Fibroblast of lung (primary cell): ENCODE measurements around the gene BEX5. TPM values are rescaled to one million over a fixed set of nuclear protein-coding genes. Genes with fewer than 3 reads are reported as not detected.
"Not testable (repeated sequence)": the region's sequence is repeated elsewhere in the genome, so short reads cannot be mapped to it uniquely, and the experiment has no call there.

Experiments
- DNase-seq, 2 donors: peaks; one replicate each; pipeline versions ENCODE4 v3.0.0 to v3.0.0-alpha.2; 2010; ENCODE audit warnings: low read depth in 2 of 2
- H2AFZ ChIP-seq: 2 replicates; pipeline ENCODE4 v1.5.1; 2012; ENCODE audit warnings: low read length, control low read depth, inconsistent platforms
- H3K27ac ChIP-seq: 2 replicates; pipeline ENCODE4 v1.5.1; 2011; ENCODE audit warnings: low read length, control low read depth; ENCODE audit not compliant: insufficient read depth
- H3K27me3 ChIP-seq: 2 replicates; pipeline ENCODE4 v1.5.1; 2011; ENCODE audit warnings: mild to moderate bottlenecking, low read length; ENCODE audit not compliant: control insufficient read depth, insufficient read depth
- H3K36me3 ChIP-seq: 2 replicates; pipeline ENCODE4 v1.5.1; 2011; ENCODE audit warnings: low read length; ENCODE audit not compliant: control insufficient read depth, insufficient read depth
- H3K4me1 ChIP-seq: 2 replicates; pipeline ENCODE4 v1.5.1; 2011; ENCODE audit warnings: low read length; ENCODE audit not compliant: control insufficient read depth, insufficient read depth; ENCODE audit errors: extremely low read depth
- H3K4me2 ChIP-seq: 2 replicates; pipeline ENCODE4 v1.5.1; 2011; ENCODE audit warnings: low read length, control low read depth; ENCODE audit not compliant: insufficient read depth; ENCODE audit errors: extremely low read depth
- H3K4me3 ChIP-seq, 4 experiments: fragments of 200-600 bp in 1 of 4; sonication (generic) in 1 of 4; replicated peaks in 1 of 4; 2 replicates each; pipeline ENCODE4 v1.5.1; 2011 to 2016; ENCODE audit warnings: low read length in 4 of 4, low read depth in 3 of 4, mild to moderate bottlenecking in 3 of 4, control low read depth in 2 of 4, inconsistent platforms in 1 of 4, mixed read lengths in 1 of 4; ENCODE audit not compliant: insufficient read depth in 1 of 4; ENCODE audit errors: control extremely low read depth in 1 of 4
- H3K79me2 ChIP-seq: 2 replicates; pipeline ENCODE4 v1.5.1; 2012; ENCODE audit warnings: mild to moderate bottlenecking, low read length, inconsistent platforms; ENCODE audit not compliant: control insufficient read depth, insufficient read depth
- H3K9ac ChIP-seq: 2 replicates; pipeline ENCODE4 v1.5.1; 2011; ENCODE audit warnings: mild to moderate bottlenecking, low read length, control low read depth; ENCODE audit not compliant: insufficient read depth
- H3K9me3 ChIP-seq: 2 replicates; pipeline ENCODE4 v1.5.1; 2012; ENCODE audit warnings: low read depth, low read length; ENCODE audit not compliant: control insufficient read depth, insufficient read depth
- H4K20me1 ChIP-seq: 2 replicates; pipeline ENCODE4 v1.5.1; 2011; ENCODE audit warnings: low read length; ENCODE audit not compliant: control insufficient read depth, insufficient read depth; ENCODE audit errors: extremely low read depth
- EZH2 ChIP-seq: IDR thresholded peaks from 2 replicates; pipeline ENCODE4 v1.5.1; 2012; ENCODE audit warnings: low read length, control low read depth, mild to moderate bottlenecking; ENCODE audit errors: missing control alignments
- polyA plus RNA-seq, 2 donors: library from polyadenylated mRNA; depleted of rRNA in 1 of 2; stranded (reverse) in 1 of 2; unstranded in 1 of 2; fragments of >200 nt; gene quantifications; 2 replicates each; pipeline ENCODE4 v1.2.1, GENCODE V29; 2011 to 2012; ENCODE audit warnings: missing spikeins in 1 of 2
- total RNA-seq: library from RNA; depleted of rRNA; stranded (reverse); fragments of >200 nt; gene quantifications from 2 replicates; pipeline ENCODE4 v1.2.1, GENCODE V29; 2014
- TF ChIP-seq, protein P1 (sequence below), 2 donors: IDR thresholded peaks in 1 of 2; conservative IDR thresholded peaks in 1 of 2; 1 replicate in 1 of 2; 2 replicates in 1 of 2; pipeline ENCODE4 v1.5.1; 2011 to 2012; ENCODE audit warnings: low read length in 2 of 2, control low read depth in 1 of 2, inconsistent platforms in 1 of 2, low read depth in 1 of 2, mild to moderate bottlenecking in 1 of 2

The BEX5 gene
- total and polyA plus RNA-seq, 2 donors (not counting 1 experiment from before 2014, with no cell fraction given): 0.14 TPM; not detected in 1

DNA sequence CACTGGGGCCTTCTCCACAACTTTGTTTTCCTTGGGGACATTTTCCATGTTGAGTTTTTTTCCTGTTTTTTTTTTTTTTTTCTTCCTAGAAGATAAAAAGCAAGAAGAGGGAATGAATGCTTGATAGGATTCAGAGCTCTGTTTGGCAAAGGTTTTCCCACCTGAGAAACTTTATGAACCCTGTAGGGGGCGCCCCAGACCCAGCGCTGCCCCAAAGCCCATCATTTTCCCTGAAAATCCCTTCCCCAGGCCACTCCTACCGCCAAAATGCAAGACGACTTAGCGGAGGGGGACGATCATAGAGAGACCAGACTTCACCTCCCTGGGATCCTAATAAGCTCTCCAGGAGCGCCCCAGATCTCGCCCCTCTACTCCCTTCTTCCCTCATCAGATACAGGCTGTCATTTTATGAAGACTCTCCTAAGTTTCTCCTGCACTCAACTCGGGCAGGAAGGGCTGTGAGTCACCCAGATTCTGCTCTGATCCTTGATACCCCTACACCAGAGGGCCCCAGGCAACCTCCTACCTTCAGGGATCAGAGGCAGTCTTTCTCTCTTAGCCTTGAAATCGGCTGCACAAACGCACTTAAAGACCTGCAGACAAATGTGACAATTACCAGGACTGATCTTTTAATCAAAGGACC, 1.4 kb downstream of the BEX5 start:
- no peaks in the 10 kb centered on the region for H3K9me3 ChIP-seq

DNA sequence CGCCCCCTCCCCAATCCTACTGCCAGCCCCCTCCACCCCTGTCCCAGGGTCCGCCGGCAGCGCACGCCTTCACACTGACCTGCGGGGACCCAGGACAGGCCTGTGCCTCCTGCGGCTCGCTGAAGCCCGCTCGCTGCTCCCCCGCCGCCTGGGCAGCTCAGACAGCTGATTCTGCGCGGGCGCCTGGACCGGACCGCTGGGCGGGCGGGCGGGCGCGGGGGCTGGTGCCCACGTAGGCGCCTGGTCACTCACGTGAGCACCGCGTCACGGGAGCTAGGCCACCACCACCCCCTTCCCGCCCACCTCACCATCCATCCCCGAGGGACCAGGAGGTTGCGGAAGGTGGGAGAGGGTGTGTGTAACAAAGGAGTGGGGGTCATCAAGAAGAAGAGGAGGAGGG, 13.5 kb downstream of the BEX5 start, which contains the start of gene TCEAL6:
Gene TCEAL6, minus strand, starts transcription at position 208 of the 400 bp plus-strand sequence.
- not testable (repeated sequence) for H3K79me2 ChIP-seq, H3K4me2 ChIP-seq, H3K4me1 ChIP-seq, H2AFZ ChIP-seq, H3K27me3 ChIP-seq, H3K36me3 ChIP-seq, H3K4me3 ChIP-seq, DNase-seq, H3K9me3 ChIP-seq, H3K9ac ChIP-seq, H3K27ac ChIP-seq, H4K20me1 ChIP-seq

More for the DNA sequence above, 1.4 kb downstream of the BEX5 start:
- H3K4me3 ChIP-seq: no peak overlapping the region
- H3K9ac ChIP-seq: no peak overlapping the region
- H3K79me2 ChIP-seq: no peaks in the 10 kb centered on the region
- no peak overlapping the region for H2AFZ ChIP-seq
- H3K36me3 ChIP-seq: no peaks in the 10 kb centered on the region
- H3K4me1 ChIP-seq: no peaks in the 10 kb centered on the region
- no peaks in the 10 kb centered on the region for H4K20me1 ChIP-seq
- H3K4me2 ChIP-seq: no peak overlapping the region
- no peak for TF ChIP-seq EZH2
- TF ChIP-seq, protein P1, sequence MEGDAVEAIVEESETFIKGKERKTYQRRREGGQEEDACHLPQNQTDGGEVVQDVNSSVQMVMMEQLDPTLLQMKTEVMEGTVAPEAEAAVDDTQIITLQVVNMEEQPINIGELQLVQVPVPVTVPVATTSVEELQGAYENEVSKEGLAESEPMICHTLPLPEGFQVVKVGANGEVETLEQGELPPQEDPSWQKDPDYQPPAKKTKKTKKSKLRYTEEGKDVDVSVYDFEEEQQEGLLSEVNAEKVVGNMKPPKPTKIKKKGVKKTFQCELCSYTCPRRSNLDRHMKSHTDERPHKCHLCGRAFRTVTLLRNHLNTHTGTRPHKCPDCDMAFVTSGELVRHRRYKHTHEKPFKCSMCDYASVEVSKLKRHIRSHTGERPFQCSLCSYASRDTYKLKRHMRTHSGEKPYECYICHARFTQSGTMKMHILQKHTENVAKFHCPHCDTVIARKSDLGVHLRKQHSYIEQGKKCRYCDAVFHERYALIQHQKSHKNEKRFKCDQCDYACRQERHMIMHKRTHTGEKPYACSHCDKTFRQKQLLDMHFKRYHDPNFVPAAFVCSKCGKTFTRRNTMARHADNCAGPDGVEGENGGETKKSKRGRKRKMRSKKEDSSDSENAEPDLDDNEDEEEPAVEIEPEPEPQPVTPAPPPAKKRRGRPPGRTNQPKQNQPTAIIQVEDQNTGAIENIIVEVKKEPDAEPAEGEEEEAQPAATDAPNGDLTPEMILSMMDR (conservative IDR thresholded peaks at IDR 0.05 in 1 of 2, IDR thresholded peaks at IDR 0.05 in 1 of 2; ENCODE audit: low read depth in 1 of 2, low read length in 2 of 2): no peak
- H3K27me3 ChIP-seq: no peaks in the 10 kb centered on the region
- H3K27ac ChIP-seq: no peak overlapping the region
- no peak for DNase-seq

DNA sequence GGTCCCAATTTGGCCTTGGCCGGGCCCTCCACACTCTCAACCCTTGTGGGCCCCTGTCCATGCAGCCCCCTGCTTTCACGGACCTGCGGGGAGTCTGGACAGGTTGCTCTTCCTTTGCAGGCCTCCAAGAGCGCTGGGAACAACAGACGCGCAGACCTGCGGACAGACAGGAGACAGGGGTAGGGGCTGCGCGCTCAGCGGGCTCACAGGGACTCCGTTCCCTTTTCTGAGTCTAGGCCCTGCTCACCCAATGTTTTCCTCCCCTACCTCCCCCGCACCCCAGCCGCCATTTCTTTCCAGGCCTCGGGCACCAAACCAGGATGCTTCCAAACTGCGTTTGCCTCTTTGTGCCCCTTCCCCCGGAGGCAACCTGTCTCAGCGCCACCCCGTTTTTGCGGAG, 14.1 kb downstream of the BEX5 start:
- not testable (repeated sequence) for H3K9ac ChIP-seq, H3K9me3 ChIP-seq, H3K4me2 ChIP-seq, DNase-seq, H3K27me3 ChIP-seq, H2AFZ ChIP-seq, H4K20me1 ChIP-seq, H3K36me3 ChIP-seq, H3K4me1 ChIP-seq, H3K4me3 ChIP-seq, H3K27ac ChIP-seq, H3K79me2 ChIP-seq

DNA sequence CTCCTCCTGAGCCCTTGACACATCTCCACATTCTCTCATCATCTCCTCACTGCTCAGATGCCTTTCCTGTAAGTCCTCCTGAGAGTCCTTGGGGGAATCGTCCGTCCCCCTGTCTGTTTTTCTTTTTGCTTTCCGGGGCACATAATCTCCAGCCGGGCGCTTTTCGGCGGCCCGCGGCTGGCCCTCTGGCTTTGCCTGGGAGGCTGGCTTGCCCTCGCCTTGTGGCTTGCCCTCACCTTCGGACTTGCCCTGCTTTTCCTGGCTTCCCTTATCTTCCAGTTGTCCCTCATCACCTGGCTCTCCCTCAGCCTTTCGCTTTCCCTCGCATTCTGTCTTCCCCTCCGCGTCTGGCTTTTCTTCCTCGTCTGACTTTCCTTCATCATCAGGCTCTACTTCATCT, 14.9 kb downstream of the BEX5 start:
- H3K4me3 ChIP-seq, H3K27me3 ChIP-seq, H3K9ac ChIP-seq, H3K4me2 ChIP-seq, H3K9me3 ChIP-seq, H3K36me3 ChIP-seq, H3K79me2 ChIP-seq, H3K4me1 ChIP-seq, DNase-seq, H4K20me1 ChIP-seq, H2AFZ ChIP-seq, H3K27ac ChIP-seq: not testable (repeated sequence)
